HG02642 (cell line): Measurements from ENCODE around the gene UNKL.

Experiments used
- ATAC-seq: cut with Tn5 transposase; IDR thresholded peaks from one replicate; pipeline ENCODE4 v1.9.1; 2021; ENCODE audit warnings: mild to moderate bottlenecking; ENCODE audit not compliant: unreplicated experiment, poor library complexity

Gene UNKL

GRCh38 chr16:1414532-1415260 lies at the start of gene UNKL:
TSS of gene UNKL (minus strand) at chr16:1414704. CDS start at chr16:1414691, 13 bp downstream.
- ATAC-seq, result peak; percentile 56

GRCh38 chr16:1461146-1461545 lies 46.6 kb upstream of the UNKL start:
- ATAC-seq, result no peak

- ATAC-seq, result no peak
Measured at GRCh38 chr16:1460602-1461138, 46.2 kb upstream of the UNKL start.

GRCh38 chr16:1459967-1460366 lies 45.5 kb upstream of the UNKL start:
- ATAC-seq, result no peak

GRCh38 chr16:1458977-1459341 lies 44.5 kb upstream of the UNKL start:
- ATAC-seq, result no peak

GRCh38 chr16:1458336-1458976 lies 44.0 kb upstream of the UNKL start:
- no peak for ATAC-seq

- no peak for ATAC-seq
Measured at GRCh38 chr16:1457489-1458245, 43.2 kb upstream of the UNKL start.

GRCh38 chr16:1456951-1457350 lies 42.4 kb upstream of the UNKL start:
- ATAC-seq, result no peak

- no peak for ATAC-seq
Measured at GRCh38 chr16:1455190-1456171, 41.0 kb upstream of the UNKL start.

GRCh38 chr16:1454561-1454960 lies 40.1 kb upstream of the UNKL start:
- no peak for ATAC-seq

- ATAC-seq, result no peak
Measured at GRCh38 chr16:1453316-1453715, 38.8 kb upstream of the UNKL start.

- ATAC-seq, result no peak
Measured at GRCh38 chr16:1452530-1452929, 38.0 kb upstream of the UNKL start.

- ATAC-seq, result no peak
Measured at GRCh38 chr16:1451702-1452392, 37.3 kb upstream of the UNKL start.

GRCh38 chr16:1450841-1451240 lies 36.3 kb upstream of the UNKL start:
- no peak for ATAC-seq

- no peak for ATAC-seq
Measured at GRCh38 chr16:1450218-1450617, 35.7 kb upstream of the UNKL start.

- ATAC-seq, result no peak
Measured at GRCh38 chr16:1449201-1449788, 34.8 kb upstream of the UNKL start.

GRCh38 chr16:1448536-1449116 lies 34.1 kb upstream of the UNKL start:
- ATAC-seq, result no peak

- ATAC-seq, result no peak
Measured at GRCh38 chr16:1447965-1448364, 33.5 kb upstream of the UNKL start.
